ENCODE results near the gene TSGA10IP. TPM values are rescaled to one million over a fixed set of nuclear protein-coding genes. Genes with fewer than 3 reads are reported as not detected.

Gene TSGA10IP
- total and polyA plus RNA-seq, 2 donors (not counting 1 experiment from before 2014, with no cell fraction given): not detected

- Mint-ChIP-seq H3K4me1 (no peaks in the 10 kb centered on the region), H3K4me3 (no peak overlapping the region), H3K27ac (no peak overlapping the region), H3K27me3 (no peaks in the 10 kb centered on the region), H3K9me3 (ENCODE audit: insufficient read depth) (no peaks in the 10 kb centered on the region)
- Histone ChIP-seq H4K20me1 (ENCODE audit: control insufficient read depth, insufficient read depth, low read length, poor library complexity, severe bottlenecking) (no peaks in the 10 kb centered on the region), H3K27me3 (replicated peaks in 1 of 4; ENCODE audit: control extremely low read depth in 1 of 4, control insufficient read depth in 3 of 4, insufficient read depth in 4 of 4, low read length in 3 of 4) (no peaks in the 10 kb centered on the region), H3K4me1 (ENCODE audit: control insufficient read depth in 2 of 2, insufficient read depth in 2 of 2, low read length in 2 of 2) (no peaks in the 10 kb centered on the region), H3K9ac (ENCODE audit: low read length) (no peak overlapping the region), H3K4me3 (ENCODE audit: control extremely low read depth in 1 of 5, extremely low read depth in 1 of 5, insufficient read depth in 1 of 5, low read depth in 2 of 5, low read length in 4 of 5) (no peak overlapping the region), H3K36me3 (replicated peaks in 1 of 2; ENCODE audit: control extremely low read depth in 1 of 2, control insufficient read depth in 1 of 2, extremely low read depth in 1 of 2, insufficient read depth in 2 of 2, low read length in 1 of 2) (peaks cover 2 to 42% of the 10 kb centered on the region in 2 experiments), H3K4me2 (replicated peaks; ENCODE audit: low read depth, low read length, poor library complexity, severe bottlenecking) (no peak overlapping the region), H3K9me3 (ENCODE audit: control extremely low read depth in 1 of 3, control insufficient read depth in 2 of 3, insufficient read depth in 1 of 3, low read length in 2 of 3) (no peaks in the 10 kb centered on the region), H2AFZ (ENCODE audit: insufficient read depth, low read depth, low read length, poor library complexity, severe bottlenecking) (no peak overlapping the region), H3K79me2 (ENCODE audit: control insufficient read depth, insufficient read depth, low read length) (no peaks in the 10 kb centered on the region), H3K27ac (ENCODE audit: low read length in 2 of 2) (no peak overlapping the region)
- ChIA-PET POLR2A (no interaction called here), CTCF (interaction anchor here (1.2 kb wide), 1 partner anchor 11 kb away, joined by 4 read pairs; no protein-coding TSS in a partner anchor)
- intact Hi-C loops (cut with micrococcal nuclease): no loop called here
- ATAC-seq (ENCODE audit: low read depth): no peak
- no peak for DNase-seq
- WGBS (ENCODE audit: insufficient coverage): 94% methylated on average over 34 of the region's 43 CpGs
- TF ChIP-seq EZH2 (IDR thresholded peaks at IDR 0.05; ENCODE audit: borderline replicate concordance, insufficient read depth, low read depth, low read length, poor library complexity, severe bottlenecking): no peak
- TF ChIP-seq, protein P1, sequence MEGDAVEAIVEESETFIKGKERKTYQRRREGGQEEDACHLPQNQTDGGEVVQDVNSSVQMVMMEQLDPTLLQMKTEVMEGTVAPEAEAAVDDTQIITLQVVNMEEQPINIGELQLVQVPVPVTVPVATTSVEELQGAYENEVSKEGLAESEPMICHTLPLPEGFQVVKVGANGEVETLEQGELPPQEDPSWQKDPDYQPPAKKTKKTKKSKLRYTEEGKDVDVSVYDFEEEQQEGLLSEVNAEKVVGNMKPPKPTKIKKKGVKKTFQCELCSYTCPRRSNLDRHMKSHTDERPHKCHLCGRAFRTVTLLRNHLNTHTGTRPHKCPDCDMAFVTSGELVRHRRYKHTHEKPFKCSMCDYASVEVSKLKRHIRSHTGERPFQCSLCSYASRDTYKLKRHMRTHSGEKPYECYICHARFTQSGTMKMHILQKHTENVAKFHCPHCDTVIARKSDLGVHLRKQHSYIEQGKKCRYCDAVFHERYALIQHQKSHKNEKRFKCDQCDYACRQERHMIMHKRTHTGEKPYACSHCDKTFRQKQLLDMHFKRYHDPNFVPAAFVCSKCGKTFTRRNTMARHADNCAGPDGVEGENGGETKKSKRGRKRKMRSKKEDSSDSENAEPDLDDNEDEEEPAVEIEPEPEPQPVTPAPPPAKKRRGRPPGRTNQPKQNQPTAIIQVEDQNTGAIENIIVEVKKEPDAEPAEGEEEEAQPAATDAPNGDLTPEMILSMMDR (IDR thresholded peaks at IDR 0.05): no peak
Observed at GRCh38 chr11:65976216-65977176, 31.2 kb downstream of the TSGA10IP start.

All from B cell (primary cell).